Keratinocyte (primary cell): ENCODE measurements around the gene CSMD2. TPM values are rescaled to one million over a fixed set of nuclear protein-coding genes. Genes with fewer than 3 reads are reported as not detected.

ENCODE experiments used
- DNase-seq: peaks from one replicate; pipeline ENCODE4 v3.0.0-alpha.2; 2011; ENCODE audit warnings: low read depth, missing footprints, low spot score
- FAIRE-seq: peaks from 2 replicates; lab custom pipeline; 2011; peaks lifted over from hg19 to GRCh38; lab: Jason Lieb, UNC
- H2AFZ ChIP-seq: 2 replicates; pipeline ENCODE4 v1.6.0; 2012; ENCODE audit warnings: low read length, control low read depth, inconsistent platforms; ENCODE audit not compliant: control insufficient read depth
- H3K27ac ChIP-seq: 2 replicates; pipeline ENCODE4 v1.5.1; 2011; ENCODE audit warnings: low read length; ENCODE audit not compliant: control insufficient read depth, insufficient read depth
- H3K27me3 ChIP-seq: 3 replicates; pipeline ENCODE4 v1.6.0; 2011; ENCODE audit warnings: low read length; ENCODE audit not compliant: control insufficient read depth, insufficient read depth; ENCODE audit errors: extremely low read depth
- H3K36me3 ChIP-seq, 2 experiments: 2 replicates in 1 of 2; 3 replicates in 1 of 2; pipeline ENCODE4 v1.5.1; 2011; ENCODE audit warnings: low read length in 2 of 2, mild to moderate bottlenecking in 1 of 2; ENCODE audit not compliant: control insufficient read depth in 2 of 2, insufficient read depth in 2 of 2; ENCODE audit errors: extremely low read depth in 1 of 2
- H3K4me1 ChIP-seq: 3 replicates; pipeline ENCODE4 v1.5.1; 2011; ENCODE audit warnings: low read length; ENCODE audit not compliant: control insufficient read depth, insufficient read depth; ENCODE audit errors: extremely low read depth
- H3K4me2 ChIP-seq: 3 replicates; pipeline ENCODE4 v1.6.0; 2011; ENCODE audit warnings: low read depth, low read length; ENCODE audit not compliant: control insufficient read depth, insufficient read depth; ENCODE audit errors: extremely low read depth
- H3K4me3 ChIP-seq, 3 experiments: fragments of 200-600 bp in 1 of 3; sonication (generic) in 1 of 3; 2 replicates in 2 of 3; 3 replicates in 1 of 3; pipeline ENCODE4 v1.5.1; 2011 to 2016; ENCODE audit warnings: low read length in 3 of 3, mild to moderate bottlenecking in 3 of 3, control low read depth in 2 of 3, inconsistent platforms in 1 of 3, low read depth in 1 of 3, mixed read lengths in 1 of 3, mixed run types in 1 of 3, moderate library complexity in 1 of 3; ENCODE audit not compliant: control insufficient read depth in 2 of 3, insufficient read depth in 2 of 3; ENCODE audit errors: extremely low read depth in 1 of 3
- H3K79me2 ChIP-seq: 2 replicates; pipeline ENCODE4 v1.6.0; 2012; ENCODE audit warnings: low read length; ENCODE audit not compliant: control insufficient read depth, insufficient read depth
- H3K9ac ChIP-seq: 3 replicates; pipeline ENCODE4 v1.6.0; 2011; ENCODE audit warnings: low read length; ENCODE audit not compliant: control insufficient read depth, insufficient read depth; ENCODE audit errors: extremely low read depth
- H3K9me1 ChIP-seq: 3 replicates; pipeline ENCODE4 v1.6.0; 2011; ENCODE audit warnings: low read length; ENCODE audit not compliant: control insufficient read depth, insufficient read depth; ENCODE audit errors: extremely low read depth
- H3K9me3 ChIP-seq: 2 replicates; pipeline ENCODE4 v1.5.1; 2012; ENCODE audit warnings: low read depth, low read length; ENCODE audit not compliant: control insufficient read depth
- H4K20me1 ChIP-seq: 3 replicates; pipeline ENCODE4 v1.6.0; 2011; ENCODE audit warnings: low read length; ENCODE audit not compliant: control insufficient read depth, insufficient read depth; ENCODE audit errors: extremely low read depth
- EZH2 ChIP-seq: IDR thresholded peaks from one replicate; pipeline ENCODE4 v1.6.1; 2012; ENCODE audit warnings: inconsistent platforms, mild to moderate bottlenecking, low read length, moderate library complexity
- dilution Hi-C: fragments of 300-500 bp; cut with MboI; formaldehyde crosslinking; loops from one replicate; pipeline ENCODE4 v1.7.0; 2020; ENCODE audit warnings: low sequenced_read_pairs; ENCODE audit not compliant: extremely low pct_ligation_motif_present
- polyA plus RNA-seq, 5 experiments: library from polyadenylated mRNA; depleted of rRNA in 3 of 5; stranded (reverse) in 3 of 5; stranded (forward) in 1 of 5; unstranded in 1 of 5; fragments of >200 nt; gene quantifications; 1 replicate in 1 of 5; 2 replicates in 3 of 5; 3 replicates in 1 of 5; pipeline versions ENCODE4 v1.2.1 to v1.2.3, GENCODE V29; 2011 to 2012; ENCODE audit warnings: missing spikeins in 2 of 5, low read depth in 1 of 5, low replicate concordance in 1 of 5
- TF ChIP-seq, protein P1 (sequence below), 3 experiments: IDR thresholded peaks in 1 of 3; conservative IDR thresholded peaks in 1 of 3; optimal IDR thresholded peaks in 1 of 3; 2 replicates in 2 of 3; 3 replicates in 1 of 3; pipeline versions ENCODE3 to v1.5.1; 2011; ENCODE audit warnings: low read length in 3 of 3, mild to moderate bottlenecking in 3 of 3, moderate library complexity in 2 of 3, control low read depth in 1 of 3, inconsistent platforms in 1 of 3; ENCODE audit not compliant: insufficient read depth in 2 of 3; ENCODE audit errors: extremely low read depth in 1 of 3

Gene CSMD2
- polyA plus RNA-seq, 1 donor (not counting 4 experiments of a cell fraction or from before 2014, with no cell fraction given): 2.0 TPM

- Histone ChIP-seq H3K27ac (no peak overlapping the region), H3K9me3 (no peaks in the 10 kb centered on the region), H3K4me3 (no peak overlapping the region), H3K79me2 (no peaks in the 10 kb centered on the region), H3K4me1 (no peaks in the 10 kb centered on the region), H3K9me1 (no peaks in the 10 kb centered on the region), H4K20me1 (no peaks in the 10 kb centered on the region), H2AFZ (no peak overlapping the region), H3K36me3 (no peaks in the 10 kb centered on the region), H3K9ac (no peak overlapping the region), H3K4me2 (no peak overlapping the region), H3K27me3 (no peaks in the 10 kb centered on the region)
- dilution Hi-C loops: no loop called here
- no peak for FAIRE-seq
- no peak for DNase-seq
- TF ChIP-seq, protein P1, sequence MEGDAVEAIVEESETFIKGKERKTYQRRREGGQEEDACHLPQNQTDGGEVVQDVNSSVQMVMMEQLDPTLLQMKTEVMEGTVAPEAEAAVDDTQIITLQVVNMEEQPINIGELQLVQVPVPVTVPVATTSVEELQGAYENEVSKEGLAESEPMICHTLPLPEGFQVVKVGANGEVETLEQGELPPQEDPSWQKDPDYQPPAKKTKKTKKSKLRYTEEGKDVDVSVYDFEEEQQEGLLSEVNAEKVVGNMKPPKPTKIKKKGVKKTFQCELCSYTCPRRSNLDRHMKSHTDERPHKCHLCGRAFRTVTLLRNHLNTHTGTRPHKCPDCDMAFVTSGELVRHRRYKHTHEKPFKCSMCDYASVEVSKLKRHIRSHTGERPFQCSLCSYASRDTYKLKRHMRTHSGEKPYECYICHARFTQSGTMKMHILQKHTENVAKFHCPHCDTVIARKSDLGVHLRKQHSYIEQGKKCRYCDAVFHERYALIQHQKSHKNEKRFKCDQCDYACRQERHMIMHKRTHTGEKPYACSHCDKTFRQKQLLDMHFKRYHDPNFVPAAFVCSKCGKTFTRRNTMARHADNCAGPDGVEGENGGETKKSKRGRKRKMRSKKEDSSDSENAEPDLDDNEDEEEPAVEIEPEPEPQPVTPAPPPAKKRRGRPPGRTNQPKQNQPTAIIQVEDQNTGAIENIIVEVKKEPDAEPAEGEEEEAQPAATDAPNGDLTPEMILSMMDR (optimal IDR thresholded peaks at IDR 0.05 in 1 of 3, IDR thresholded peaks at IDR 0.05 in 1 of 3, conservative IDR thresholded peaks at IDR 0.05 in 1 of 3; ENCODE audit: extremely low read depth in 1 of 3, insufficient read depth in 2 of 3, low read length in 3 of 3): no peak
- no peak for TF ChIP-seq EZH2
Observed at GRCh38 chr1:34060901-34061415, 104.1 kb downstream of the CSMD2 start.

DNA sequence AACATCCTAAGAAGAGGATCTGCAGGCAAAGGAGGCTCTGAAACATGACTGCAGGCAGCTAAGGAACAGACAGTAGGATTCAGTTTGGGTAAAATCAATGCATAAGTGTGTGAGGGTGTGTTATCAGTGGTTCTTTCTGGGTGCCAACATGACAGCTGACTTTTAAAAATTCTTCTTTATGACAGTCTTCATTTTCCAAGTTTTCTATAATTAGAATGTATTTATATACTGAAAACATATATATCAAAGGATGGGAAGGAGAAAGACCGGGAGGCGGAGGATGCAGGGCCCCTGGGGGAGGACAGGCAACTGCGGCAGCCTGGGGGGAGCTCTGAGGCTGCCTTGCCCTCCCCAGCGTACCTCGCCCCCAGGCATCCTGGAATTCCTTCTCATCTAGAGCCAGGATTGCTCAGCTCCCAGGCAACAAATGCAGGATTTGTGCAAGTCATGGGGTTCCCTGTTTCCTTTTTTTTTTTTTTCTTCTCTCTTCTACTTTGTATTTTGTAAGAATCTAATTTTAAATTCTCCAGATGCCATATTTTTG, 104.8 kb downstream of the CSMD2 start:
- no peaks in the 10 kb centered on the region for H3K27me3 ChIP-seq
- H3K9me1 ChIP-seq: no peaks in the 10 kb centered on the region
- no peak overlapping the region for H3K27ac ChIP-seq
- H2AFZ ChIP-seq: no peak overlapping the region
- H3K79me2 ChIP-seq: no peaks in the 10 kb centered on the region
- DNase-seq (no peak), FAIRE-seq (no peak)
- no peak overlapping the region for H3K4me2 ChIP-seq
- H3K36me3 ChIP-seq: no peaks in the 10 kb centered on the region
- dilution Hi-C loops: no loop called here
- H3K4me1 ChIP-seq: no peaks in the 10 kb centered on the region
- H3K9ac ChIP-seq: no peak overlapping the region
- no peaks in the 10 kb centered on the region for H4K20me1 ChIP-seq
- TF ChIP-seq EZH2: no peak
- TF ChIP-seq, protein P1 (optimal IDR thresholded peaks at IDR 0.05 in 1 of 3, IDR thresholded peaks at IDR 0.05 in 1 of 3, conservative IDR thresholded peaks at IDR 0.05 in 1 of 3; ENCODE audit: extremely low read depth in 1 of 3, insufficient read depth in 2 of 3, low read length in 3 of 3): no peak
- no peaks in the 10 kb centered on the region for H3K9me3 ChIP-seq
- no peak overlapping the region for H3K4me3 ChIP-seq
